GM21723 (cell line): ENCODE results near the gene BAIAP2L1.

Experiments
- ATAC-seq: cut with Tn5 transposase; IDR thresholded peaks from one replicate; pipeline ENCODE4 v1.9.1; 2021; ENCODE audit warnings: mild to moderate bottlenecking, moderate library complexity; ENCODE audit not compliant: unreplicated experiment

BAIAP2L1 gene

DNA sequence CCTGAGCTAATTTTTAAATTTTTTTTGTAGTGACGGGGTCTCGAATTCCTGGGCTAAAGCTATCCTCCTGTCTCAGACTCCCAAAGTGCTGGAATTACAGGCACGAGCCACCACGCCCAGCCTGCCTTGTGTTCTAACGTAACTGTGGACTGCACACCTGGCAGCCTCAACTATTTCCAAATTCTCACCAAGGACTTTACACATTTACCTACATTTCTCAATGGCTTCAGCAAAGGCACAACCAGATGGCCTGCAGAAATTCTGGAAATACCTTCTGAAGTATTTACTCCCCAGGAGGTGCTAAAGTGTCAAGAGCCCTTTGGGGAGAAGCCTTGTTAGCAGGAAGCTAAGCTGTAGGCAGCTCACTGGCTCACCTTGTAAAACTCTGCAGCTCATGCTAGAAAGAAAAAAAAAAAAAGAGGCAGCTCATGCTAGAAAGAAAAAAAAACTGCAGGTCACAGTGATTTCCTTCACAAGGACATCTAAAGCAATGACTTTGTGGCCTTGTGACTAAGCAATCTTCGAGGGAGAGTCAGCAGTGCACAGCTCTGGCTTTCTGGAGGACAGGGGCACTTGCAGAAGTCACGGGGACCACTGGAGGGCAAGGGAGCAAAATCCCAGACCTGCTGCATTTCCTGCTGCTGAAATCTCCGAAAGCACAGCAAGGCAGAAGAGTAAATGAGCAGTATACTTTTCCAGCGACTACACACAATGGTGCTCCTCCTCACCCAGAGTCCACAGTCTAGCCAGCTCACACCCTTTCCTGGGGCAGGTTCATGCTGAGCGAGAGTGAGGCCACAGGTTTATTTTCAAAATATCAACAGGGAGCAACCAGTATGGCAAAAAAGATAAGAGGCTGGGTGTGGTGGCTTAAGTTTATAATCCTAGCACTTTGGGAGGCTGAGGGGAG is 40.4 kb downstream of the BAIAP2L1 start:
- ATAC-seq: no peak

DNA sequence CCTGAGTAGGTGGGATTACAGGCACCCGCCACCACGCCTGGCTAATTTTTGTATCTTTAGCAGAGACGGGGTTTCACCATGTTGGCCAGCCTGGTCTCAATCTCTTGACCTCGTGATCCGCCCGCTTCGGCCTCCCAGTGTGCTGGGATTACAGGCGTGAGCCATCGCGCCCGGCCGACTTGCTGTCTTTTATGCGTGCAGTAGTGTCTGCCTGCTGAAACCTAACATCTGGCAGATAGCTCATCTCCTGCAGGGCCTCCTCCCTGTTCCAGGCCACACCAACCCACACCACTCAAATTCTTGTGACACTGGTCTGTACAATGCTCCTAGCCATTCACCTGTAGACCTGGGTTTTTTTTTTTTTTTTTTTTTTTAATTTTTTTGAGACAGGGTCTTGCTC is 41.5 kb downstream of the BAIAP2L1 start:
- no peak for ATAC-seq

DNA sequence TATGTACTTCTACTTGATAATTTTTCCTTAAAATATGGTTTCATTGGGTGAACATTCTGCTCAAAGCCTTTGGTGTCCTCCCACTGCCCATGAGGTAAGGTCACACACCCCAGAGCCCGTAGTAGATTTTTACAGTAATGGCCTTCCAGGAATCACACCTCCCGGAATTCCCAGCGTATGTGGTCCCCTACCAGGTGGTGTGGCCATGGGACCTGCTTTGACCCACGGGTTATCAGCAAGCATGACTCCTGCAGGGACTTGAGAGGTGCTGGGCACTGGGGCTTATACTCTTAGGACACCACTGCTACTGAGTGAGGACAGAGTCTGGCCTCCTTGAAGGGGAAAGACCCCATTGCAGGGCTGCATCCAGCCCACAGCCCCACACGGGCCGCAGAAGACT is 42.2 kb downstream of the BAIAP2L1 start:
- ATAC-seq: no peak

DNA sequence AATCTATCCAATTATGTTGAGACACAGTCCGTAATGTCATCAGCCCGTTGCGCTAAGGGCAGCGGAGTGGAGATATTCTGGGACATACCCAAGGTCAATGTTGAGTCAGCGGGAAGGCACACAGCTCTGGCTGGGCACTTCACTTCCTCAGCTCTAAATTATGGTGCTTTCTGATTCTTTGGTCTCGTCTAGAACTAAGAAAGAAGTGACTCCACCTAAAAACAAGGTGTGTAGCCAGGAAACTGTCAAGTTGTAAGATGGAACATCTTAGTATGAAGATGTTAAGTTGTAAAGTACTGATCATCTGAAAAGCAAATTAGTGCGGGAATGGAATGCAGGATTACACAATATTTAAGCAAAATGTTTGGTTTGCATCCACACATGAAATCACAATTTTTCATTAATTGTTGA is 43.1 kb downstream of the BAIAP2L1 start:
- ATAC-seq: no peak

DNA sequence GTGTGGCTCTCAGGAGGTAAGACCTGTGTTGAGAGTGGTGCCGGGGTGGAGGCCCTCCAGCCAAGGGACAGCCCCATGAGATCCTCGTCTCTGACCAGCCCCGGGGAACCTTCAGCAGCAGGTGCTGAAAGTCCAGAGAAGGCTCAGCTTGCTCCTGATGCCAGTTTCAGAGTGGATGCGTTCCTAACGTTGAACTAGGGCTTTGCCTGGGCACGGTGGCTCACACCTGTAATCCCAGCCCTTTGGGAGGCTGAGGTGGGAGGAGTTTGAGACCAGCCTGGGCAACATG is 45.7 kb downstream of the BAIAP2L1 start:
- ATAC-seq: no peak

DNA sequence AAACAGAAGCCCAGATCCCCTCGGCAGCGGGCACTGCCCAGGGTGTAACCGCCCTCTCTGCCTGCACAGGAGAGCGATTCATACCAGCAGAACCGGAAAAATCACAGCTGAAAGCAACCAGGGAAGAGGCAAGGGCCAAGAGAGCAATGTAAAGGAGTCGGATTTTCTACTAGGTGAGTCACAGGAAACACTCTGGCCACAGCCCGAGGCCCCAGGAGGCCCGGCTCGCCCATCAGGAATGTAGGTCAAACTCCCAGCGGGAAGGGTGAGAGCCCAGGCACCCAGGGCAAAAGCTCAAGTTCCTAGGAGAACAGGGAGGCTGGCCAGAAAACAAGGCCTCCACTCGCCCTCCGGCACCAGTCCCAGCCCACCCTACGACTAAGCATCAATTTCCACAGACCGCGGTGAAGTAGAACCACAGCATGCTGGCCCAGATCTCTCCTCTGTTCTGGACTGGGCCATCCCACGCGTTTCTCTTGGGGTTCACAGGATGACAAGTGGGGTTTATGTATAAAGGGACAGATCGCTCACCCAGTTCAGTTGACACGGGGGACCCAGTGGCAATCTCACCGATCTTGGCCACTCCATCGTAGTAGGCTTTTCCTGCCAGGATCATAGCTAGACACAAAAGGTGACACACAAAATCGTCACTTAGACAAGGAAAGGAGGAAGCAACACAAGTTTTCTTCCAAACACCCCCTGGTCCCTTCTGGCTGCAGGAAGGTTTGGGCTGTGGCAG is 46.2 kb downstream of the BAIAP2L1 start:
- no peak for ATAC-seq

DNA sequence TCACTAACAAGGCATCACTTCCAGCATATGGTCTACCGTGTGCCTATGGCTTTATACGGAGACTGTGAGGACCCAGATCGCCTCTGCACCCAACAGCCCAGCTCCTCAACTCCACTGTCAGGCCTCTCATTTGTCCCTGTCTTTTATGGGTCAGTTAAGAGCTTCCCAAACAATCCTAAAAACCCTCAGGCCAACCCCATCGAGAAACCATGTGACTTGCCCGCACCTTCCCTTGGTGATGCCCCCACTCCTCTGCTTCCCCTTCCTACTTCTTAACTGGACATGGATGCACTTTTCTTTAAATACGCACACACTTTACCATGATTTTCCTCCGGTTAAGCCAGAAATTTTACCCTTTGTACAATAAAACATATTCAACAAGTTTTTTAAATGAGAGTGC is 46.8 kb downstream of the BAIAP2L1 start:
- ATAC-seq: no peak

DNA sequence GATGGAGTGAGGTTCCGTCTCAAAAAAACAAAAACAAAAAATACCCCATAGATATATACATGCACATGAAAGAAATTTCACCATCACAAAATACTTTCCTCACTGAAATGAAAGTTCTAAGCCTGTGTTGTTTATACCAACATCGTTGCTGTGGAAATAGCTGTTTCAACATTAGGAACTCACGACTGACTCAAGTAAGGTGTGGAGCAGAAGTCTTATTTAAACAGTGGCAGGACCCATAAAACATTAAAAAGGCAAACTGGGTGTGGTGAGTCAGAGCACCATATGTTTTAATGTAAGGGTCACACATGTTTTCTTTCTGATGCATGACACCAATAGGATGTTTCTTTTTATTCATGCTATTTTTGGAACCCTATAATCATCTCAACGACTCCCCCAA is 48.3 kb downstream of the BAIAP2L1 start:
- ATAC-seq: no peak

DNA sequence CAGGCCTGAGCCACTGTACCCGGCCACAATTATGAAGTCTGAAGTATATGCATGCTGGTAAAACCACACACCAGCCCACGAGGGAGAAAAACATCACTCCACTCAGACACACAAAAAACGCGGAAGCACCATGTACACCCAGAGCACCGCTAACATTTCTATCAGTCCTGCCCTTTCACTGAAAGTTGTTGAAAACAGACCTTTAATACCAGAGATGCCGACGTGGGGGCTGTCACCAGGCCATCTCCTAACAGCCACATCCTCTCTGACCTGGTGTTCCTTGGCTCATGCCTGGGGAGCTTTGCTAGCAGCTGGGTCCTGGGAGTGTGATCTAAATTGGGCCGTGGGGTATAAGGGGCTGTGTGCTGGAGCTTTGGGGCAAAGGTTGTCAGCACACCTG is 49.8 kb downstream of the BAIAP2L1 start:
- no peak for ATAC-seq

DNA sequence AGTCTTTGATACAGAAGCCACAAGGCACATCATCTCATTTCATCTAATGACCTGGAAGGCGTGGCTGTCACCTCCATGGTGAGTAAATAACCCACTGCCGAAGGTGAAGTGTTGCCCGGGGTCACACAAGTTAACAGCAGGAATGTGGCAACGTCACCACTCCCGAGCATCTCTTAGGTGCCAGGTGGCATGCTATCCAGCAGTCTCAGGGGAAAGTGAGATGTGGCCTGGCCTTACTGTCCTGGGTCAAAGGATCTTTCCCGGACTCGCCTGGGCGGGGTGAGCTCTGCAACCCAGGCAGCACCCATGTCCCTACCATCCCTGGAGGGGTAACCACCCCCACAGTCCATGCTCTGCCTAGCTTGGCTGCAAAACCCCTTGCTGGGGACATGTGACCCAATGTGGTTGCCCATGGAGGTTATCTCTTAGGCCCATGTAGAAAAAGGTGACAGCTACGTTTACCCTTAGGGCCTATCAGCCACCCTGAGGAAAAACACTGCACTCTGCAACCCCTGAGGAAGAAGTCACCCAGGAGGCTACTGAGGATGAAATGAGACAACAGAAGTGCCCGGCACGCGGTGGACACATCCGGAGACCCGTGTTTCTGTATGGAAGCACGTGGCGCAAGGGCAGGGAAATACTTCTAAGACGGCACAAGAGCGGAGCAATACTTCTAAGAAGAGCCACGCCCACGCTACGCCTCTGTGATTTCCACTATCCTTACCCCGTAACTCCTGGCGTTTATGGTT is 52.0 kb downstream of the BAIAP2L1 start:
- ATAC-seq: no peak

DNA sequence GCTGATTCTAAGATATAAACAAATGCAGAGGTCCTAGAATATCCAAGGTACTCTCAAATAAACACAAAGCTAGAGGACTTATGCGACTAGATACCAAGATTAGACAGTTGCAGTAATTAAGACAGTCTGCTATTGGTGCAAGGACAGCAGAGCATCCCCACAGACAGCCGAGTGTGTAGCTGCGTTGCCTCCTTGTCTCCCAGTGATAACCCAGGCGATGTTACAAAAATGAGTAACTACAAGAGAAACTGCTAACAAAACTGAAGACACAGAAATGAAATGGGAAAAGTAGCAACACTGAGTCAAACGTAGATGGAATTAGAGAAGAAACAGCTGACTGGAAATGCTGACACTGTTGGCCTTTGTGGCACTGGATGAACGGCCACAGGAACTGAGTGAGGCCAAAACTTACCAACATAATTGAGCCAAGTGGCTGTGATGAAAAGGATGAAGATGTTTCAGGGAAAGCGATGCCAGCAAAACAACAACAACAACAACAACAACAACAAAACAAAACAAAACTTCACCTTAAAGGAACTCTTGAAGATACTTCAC is 54.3 kb downstream of the BAIAP2L1 start:
- ATAC-seq: no peak

DNA sequence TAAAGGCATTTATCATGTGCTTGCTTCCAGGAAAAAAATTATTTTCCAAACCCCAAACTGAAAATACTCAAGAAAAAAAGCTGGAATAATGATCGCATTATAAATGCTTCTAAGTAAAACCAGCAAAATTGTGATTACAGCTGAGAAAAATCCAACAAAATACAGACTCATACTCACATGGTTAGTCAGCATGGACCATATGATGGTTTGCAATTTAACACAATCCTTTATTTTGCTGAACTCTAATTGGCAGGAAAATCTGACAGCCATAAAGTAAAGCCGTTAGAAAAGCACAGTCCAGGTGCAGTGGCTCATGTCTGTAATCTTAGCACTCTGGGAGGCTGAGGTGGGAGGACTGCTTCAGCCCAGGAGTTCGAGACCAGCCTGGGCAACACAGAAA is 59.8 kb downstream of the BAIAP2L1 start:
- no peak for ATAC-seq

DNA sequence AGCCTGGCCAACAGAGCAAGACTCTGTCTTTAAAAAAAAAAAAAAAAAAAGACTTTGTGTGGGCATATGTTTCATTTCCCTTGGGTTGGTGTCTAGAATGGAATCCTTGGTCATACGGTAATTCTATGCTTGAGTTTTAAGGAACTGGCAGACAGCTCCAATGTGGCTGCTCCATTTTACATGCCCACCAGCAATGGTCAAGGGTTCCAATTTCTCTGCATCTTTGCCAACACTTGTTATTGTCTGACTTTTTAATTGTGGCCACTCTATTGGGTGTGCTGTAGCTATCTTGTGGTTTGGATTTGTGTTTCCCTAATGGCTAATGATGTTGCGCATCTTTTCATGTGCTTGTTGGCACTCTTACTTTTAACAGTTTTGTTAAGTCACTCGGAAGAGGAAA is 61.8 kb downstream of the BAIAP2L1 start:
- ATAC-seq: no peak

DNA sequence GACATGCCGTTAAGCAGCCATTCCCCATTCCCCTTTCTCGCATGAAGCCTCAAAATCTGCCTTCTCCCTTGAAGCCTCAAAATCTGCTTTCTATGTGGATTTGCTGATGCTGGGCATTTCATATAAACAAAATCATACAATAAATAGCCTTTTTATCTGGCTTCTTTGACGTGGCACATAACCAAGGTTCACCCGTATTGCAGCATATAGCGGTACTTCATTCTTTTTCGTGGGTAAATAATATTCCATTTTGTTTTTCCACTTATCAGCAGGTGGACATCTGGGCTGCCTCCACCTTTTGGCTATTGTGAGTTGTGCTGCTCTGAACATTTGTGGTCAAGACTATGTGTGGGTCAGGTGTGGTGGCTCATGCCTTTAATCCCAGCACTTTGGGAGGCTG is 62.4 kb downstream of the BAIAP2L1 start:
- no peak for ATAC-seq

DNA sequence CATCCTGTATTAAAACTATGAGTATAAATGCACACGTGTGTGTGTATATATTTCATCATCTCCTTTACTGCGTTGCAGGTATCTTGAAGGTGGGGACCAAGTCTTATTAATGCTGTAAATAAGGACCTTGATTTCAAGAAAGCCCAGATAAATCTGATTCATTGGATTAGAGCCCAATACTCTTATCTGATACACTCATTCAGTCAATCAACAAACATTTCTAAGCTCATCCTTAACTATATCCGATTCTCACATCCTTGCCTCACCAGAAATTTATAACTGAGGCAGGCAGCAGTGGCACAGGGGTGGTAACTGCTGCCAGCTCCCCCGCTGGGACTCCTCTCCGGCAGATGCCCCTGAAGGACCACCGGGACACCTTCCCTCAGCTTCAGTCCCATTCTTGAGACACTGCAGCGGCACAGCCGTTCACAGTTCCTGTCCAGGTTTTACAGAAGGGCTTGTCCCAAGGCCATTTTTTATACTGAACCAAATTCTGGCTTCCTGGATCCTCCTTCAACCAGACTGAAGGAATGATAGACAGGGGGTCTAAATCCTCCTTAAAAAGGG is 65.4 kb downstream of the BAIAP2L1 start:
- ATAC-seq: no peak

DNA sequence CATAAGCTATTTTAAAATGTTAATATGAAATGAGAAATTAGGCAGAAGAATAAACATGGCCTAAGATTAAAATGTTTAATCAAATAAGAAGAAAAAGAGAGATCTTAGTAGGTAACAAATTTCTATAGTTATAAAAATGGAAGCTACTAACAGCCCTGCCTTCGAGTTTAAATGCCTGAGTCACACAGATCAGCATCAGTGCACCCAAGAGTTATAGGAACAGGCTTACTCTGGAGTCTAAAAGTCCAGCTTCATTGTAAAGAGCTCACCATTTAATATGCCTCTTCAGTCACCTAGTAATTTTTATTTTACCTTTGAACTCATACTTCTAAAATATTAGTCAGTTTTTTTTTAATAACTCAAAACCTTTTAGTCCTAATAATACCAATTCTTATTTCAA is 66.8 kb downstream of the BAIAP2L1 start:
- no peak for ATAC-seq

DNA sequence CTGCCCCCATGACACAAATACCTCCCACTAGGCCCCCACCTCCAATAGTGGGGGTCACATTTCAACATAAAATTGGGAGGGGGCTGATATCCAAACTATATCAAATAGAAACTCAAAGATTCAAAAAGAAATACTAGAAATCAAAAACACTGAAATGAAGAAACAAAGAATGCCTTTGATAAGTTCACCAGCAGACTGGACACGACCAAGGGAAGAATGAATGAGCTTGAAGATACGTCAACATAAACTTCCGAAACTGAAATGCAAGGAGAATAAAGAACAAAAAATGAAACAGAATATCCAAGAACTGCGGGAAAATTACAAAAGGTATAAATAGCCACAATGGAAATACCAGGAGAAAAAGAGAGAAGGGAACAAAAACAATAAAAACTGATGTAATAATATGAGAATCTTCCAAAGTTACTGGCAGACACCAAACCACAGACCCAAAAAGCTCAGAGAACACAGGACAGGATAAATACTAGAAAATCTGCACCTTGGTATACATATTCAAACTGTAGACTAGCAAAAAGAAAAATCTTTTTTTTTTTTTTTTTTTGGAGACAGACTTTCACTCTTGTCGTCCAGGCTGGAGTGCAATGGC is 69.9 kb downstream of the BAIAP2L1 start:
- no peak for ATAC-seq

DNA sequence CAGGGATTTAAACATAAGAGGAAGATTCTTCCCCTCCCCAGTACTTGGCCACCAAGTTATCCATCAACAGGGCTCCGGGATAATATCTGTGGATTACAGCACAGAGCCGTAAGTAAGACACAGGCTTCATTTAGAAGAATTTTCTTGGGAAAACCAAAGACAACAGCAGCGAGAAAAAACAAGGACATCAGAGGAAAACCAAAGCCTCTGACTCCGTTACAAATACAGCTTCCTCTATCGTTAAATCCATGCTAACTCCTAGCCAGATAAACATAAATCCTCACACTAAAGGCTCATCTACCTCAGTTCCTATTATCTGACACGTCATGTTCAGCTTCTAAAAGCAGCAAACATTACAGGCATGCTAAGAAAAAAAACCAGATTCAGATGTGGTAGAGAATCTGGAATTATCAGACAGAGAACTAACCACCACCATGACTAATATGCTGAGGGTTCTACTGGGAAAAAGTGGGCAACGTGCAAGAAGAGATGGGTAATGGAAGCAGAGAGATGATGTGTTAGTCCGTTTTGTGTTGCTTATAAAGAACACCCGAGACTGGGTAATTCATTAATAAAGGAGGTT is 71.0 kb downstream of the BAIAP2L1 start:
- no peak for ATAC-seq

DNA sequence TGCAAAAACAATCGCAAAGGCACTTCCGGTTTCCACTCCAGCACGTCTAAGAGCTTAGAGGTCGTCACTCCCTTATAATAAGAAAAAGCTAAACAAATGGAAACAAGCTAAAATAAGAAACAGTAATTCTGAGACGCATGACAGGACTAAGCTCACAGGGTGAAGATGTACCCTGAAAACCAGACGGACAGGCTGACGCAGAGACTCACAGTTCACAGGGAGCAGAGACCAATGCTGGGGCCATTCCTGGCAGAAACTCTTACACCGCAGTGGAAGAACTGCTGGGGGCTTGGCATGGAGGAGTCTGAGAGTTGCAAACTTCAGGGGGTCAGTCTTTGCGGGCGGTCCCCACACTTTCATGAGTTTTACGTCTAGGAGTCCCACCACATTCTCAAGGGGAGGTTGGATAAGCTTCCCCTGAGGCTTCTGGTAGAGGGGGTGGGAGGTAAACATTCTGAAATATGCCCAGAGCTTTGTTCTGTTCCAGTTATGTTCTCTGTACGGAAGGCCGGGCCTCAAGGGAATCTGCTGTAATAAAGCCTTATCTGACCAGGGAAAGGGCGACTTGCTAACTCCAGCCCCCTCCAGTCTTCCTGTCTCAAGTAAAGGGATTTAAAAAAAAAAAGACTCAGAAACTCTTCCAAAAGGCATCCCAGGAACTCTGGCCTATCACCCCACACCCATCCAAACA is 71.6 kb downstream of the BAIAP2L1 start:
- no peak for ATAC-seq

DNA sequence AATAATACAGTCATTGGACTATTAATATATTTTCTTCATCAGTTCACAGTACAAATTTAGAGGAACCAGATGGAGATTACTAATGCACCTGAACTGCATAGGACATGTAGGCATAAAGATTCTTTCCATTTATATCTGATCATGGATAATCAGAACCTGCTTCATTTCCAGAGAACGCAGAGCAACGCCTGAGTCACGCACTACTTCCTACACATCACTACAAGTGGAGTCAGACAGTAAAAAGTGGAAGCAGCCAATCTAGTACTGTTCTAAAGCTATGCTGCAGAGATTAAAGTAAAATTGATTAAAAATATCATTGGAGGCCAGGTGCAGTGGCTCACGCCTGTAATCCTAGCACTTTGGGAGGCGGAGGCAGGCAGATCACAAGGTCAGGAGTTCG is 76.1 kb downstream of the BAIAP2L1 start:
- ATAC-seq: no peak
